ENCODE measurements around the gene MRPS27. TPM values are rescaled to one million over a fixed set of nuclear protein-coding genes. Genes with fewer than 3 reads are reported as not detected.

The MRPS27 gene
- total and polyA plus RNA-seq, 4 donors, result 17.6 to 38.7 (median 34.9) TPM

DNA sequence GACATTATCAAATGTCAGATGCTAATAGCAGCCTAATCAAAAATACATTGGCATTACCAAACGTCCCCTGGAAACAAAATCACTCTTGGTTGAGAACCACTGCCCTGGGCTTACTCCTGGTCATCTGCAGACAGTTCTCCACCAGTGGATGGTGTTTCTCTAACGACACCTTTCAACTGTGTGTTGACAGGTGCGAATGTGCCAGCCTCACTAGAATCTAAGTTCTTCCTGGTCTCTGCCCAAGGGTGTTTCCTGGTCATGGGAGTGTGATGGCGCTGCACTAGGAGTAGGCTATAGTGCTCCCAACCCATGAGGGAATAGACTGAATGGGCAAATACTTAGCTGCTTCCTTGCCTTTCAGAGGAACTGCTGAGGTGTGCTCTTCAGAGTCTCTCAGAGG lies 105.9 kb downstream of the MRPS27 start:
- Histone ChIP-seq H3K27me3 (ENCODE audit: control insufficient read depth in 4 of 4, insufficient read depth in 4 of 4, low read length in 3 of 4) (no peaks in the 10 kb centered on the region), H3K36me3 (ENCODE audit: control insufficient read depth in 4 of 4, insufficient read depth in 3 of 4, low read depth in 1 of 4, low read length in 3 of 4) (peaks cover 1 to 7% (median 6%) of the 10 kb centered on the region in 4 donors), H3K9ac (ENCODE audit: low read depth in 1 of 2, low read length in 2 of 2) (no peak overlapping the region), H3K27ac (ENCODE audit: low read depth in 1 of 2, low read length in 2 of 2) (no peak overlapping the region), H3K4me1 (ENCODE audit: control insufficient read depth in 4 of 4, insufficient read depth in 4 of 4, low read length in 3 of 4) (no peaks in the 10 kb centered on the region), H3K4me3 (ENCODE audit: low read depth in 1 of 3, low read length in 3 of 3) (no peak overlapping the region), H3K9me3 (ENCODE audit: control insufficient read depth in 4 of 4, low read length in 3 of 4) (no peaks in the 10 kb centered on the region)
- DNase-seq (ENCODE audit: low spot score), result no peak
- no peak for TF ChIP-seq GABPA (IDR thresholded peaks at IDR 0.05 in 1 of 2, conservative IDR thresholded peaks at IDR 0.05 in 1 of 2)
- TF ChIP-seq RXRA (IDR thresholded peaks at IDR 0.05), result no peak
- TF ChIP-seq ATF3 (IDR thresholded peaks at IDR 0.05), result no peak
- TF ChIP-seq NR2F2 (IDR thresholded peaks at IDR 0.05), result no peak
- no peak for TF ChIP-seq REST (IDR thresholded peaks at IDR 0.05)
- TF ChIP-seq, protein P1, sequence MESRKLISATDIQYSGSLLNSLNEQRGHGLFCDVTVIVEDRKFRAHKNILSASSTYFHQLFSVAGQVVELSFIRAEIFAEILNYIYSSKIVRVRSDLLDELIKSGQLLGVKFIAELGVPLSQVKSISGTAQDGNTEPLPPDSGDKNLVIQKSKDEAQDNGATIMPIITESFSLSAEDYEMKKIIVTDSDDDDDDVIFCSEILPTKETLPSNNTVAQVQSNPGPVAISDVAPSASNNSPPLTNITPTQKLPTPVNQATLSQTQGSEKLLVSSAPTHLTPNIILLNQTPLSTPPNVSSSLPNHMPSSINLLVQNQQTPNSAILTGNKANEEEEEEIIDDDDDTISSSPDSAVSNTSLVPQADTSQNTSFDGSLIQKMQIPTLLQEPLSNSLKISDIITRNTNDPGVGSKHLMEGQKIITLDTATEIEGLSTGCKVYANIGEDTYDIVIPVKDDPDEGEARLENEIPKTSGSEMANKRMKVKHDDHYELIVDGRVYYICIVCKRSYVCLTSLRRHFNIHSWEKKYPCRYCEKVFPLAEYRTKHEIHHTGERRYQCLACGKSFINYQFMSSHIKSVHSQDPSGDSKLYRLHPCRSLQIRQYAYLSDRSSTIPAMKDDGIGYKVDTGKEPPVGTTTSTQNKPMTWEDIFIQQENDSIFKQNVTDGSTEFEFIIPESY (IDR thresholded peaks at IDR 0.05), result no peak
- TF ChIP-seq EGR1 (IDR thresholded peaks at IDR 0.05; ENCODE audit: low read depth in 2 of 2), result no peak
- no peak for TF ChIP-seq YY1 (IDR thresholded peaks at IDR 0.05)
- TF ChIP-seq CTCF (IDR thresholded peaks at IDR 0.05; ENCODE audit: low read depth, low read length, missing input control), result no peak
- no peak for TF ChIP-seq RAD21 (IDR thresholded peaks at IDR 0.05)
- no peak for TF ChIP-seq TAF1 (conservative IDR thresholded peaks at IDR 0.05)
- TF ChIP-seq FOXA1 (IDR thresholded peaks at IDR 0.05), result no peak
- TF ChIP-seq JUND (IDR thresholded peaks at IDR 0.05), result no peak
- no peak for TF ChIP-seq HNF4A (conservative IDR thresholded peaks at IDR 0.05)
- no peak for TF ChIP-seq HNF4G (IDR thresholded peaks at IDR 0.05)
- TF ChIP-seq, protein P2, sequence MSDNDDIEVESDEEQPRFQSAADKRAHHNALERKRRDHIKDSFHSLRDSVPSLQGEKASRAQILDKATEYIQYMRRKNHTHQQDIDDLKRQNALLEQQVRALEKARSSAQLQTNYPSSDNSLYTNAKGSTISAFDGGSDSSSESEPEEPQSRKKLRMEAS (IDR thresholded peaks at IDR 0.05), result no peak
- no peak for TF ChIP-seq SP1 (IDR thresholded peaks at IDR 0.05)
- no peak for TF ChIP-seq FOXA2 (IDR thresholded peaks at IDR 0.05)
- WGBS, result 92% methylated on average over 4 of the region's 4 CpGs

Measured in liver (tissue), 9 donors.